M059J (cell line): ENCODE measurements around the gene ANKRD31. TPM values are rescaled to one million over a fixed set of nuclear protein-coding genes. Genes with fewer than 3 reads are reported as not detected.
A peak's percentile ranks its signal among the peaks of the same experiment; 100 is the strongest.
"Not testable (repeated sequence)": the region's sequence is repeated elsewhere in the genome, so short reads cannot be mapped to it uniquely, and the experiment has no call there.

ENCODE experiments used
- DNase-seq: peaks from one replicate; pipeline ENCODE4 v3.0.0-alpha.2; 2012; ENCODE audit warnings: low read depth
- total RNA-seq: library from RNA; depleted of rRNA; stranded (reverse); fragments of >200 nt; shearing (Covaris generic); gene quantifications from 2 replicates; pipeline ENCODE4 v1.2.3, GENCODE V29; 2014

The ANKRD31 gene
- total RNA-seq, 1 experiment from 2014 or later: not detected

DNA sequence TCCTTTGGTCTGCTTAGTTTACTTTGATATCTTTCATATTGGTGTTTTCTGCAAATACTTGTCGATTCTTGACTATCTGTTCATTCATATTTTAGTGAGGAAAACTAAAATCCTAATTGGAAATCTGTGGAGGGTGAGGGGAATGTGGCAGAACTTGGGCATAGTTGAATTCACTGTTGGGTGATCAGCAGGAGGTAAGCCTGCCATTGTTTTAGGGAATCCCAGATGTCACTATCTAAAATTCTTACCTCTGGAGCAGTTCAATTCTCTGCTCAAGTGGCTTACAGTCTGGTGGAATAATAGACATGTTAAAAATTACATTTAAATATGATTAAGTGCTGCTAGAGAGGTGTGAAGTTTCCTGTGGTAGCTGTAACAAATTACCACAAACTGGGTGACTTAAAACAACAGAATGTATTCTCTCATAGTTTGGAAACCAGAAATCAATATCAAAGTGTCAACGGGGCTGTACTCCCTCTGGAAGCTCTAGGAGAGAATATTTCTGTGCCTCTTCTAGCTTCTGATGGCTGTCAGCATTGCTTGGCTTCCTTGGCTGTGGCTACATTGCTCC, 94.0 kb downstream of the ANKRD31 start:
- DNase-seq: no peak

DNA sequence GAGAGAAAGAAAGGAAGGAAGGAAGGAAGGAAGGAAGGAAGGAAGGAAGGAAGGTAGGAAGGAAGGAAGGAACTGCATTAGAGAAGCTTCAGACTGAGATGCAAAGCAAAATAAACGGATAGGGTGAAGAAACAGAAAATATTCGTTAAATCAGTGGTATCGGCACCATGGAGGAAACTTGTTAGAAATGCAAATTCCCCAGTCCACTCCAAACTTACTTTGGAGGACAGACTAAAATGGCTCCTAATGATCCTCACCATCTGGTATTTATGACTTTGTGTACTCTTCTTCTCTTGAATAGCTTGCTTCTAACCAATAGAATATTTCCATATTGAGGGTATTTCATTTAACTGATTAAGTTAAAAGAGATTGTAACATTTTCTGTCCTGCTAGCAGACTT, 96.4 kb downstream of the ANKRD31 start:
- no peak for DNase-seq

DNA sequence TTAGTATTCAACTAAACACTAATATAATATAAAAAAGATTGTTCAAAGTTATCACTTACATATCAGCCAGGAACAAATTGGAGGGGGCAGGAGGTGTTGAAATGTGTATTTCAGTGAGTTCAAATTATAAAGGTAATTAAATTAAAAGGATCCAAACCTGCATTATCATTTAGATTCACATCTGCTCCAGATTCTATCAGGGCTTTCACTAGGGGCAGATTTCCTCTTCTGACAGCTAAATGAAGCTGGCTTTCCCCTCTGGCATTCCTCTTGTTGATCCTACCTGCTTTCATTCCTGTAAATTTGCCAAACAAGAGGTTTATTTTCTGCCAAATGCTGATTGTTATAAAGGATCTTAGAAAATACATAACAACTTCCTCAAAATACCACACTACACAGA, 98.0 kb downstream of the ANKRD31 start:
- no peak for DNase-seq

DNA sequence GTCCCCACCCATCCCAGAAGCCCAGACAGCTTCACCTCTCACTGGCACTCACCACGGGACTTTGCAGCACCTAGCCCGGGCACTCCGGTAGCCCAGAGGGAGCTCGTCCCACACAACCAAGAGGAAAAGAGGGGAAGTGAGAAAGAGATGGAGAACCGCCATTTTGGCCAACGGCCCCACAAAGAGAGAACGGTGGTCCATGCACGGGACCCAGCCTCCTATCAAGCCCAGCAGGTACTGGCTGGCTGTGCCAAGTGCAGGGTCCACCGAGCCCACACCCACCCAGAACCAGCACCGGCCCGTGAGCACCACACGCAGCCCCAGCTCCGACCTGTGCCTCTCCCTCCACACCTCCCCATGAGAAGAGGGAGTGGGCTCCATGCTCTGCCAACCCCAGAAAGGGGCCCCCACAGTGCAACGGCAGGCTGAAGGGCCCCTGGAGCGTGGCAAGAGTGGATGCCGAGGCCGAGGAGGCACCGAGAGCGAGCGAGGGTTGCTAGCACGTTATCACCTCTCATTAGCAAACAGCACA, 105.8 kb downstream of the ANKRD31 start:
- DNase-seq: no peak

DNA sequence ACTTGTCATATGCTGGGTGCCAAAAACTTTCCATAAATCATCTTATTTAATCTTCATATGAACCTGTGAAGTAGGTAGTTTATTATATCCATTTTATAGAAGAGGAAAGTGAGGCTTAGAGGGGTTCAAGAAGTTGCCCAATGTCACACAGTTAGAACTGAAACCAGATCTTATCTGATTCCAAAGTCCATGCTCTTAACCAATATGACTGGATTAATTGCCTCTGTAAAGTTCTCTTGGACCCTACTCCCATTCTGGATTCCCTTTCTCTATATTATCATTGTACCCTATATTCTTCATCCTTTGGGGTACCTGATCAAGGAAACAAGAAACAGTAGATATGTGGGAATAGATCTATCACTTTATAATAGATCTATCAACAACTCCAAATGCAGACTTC, 119.8 kb downstream of the ANKRD31 start:
- no peak for DNase-seq

DNA sequence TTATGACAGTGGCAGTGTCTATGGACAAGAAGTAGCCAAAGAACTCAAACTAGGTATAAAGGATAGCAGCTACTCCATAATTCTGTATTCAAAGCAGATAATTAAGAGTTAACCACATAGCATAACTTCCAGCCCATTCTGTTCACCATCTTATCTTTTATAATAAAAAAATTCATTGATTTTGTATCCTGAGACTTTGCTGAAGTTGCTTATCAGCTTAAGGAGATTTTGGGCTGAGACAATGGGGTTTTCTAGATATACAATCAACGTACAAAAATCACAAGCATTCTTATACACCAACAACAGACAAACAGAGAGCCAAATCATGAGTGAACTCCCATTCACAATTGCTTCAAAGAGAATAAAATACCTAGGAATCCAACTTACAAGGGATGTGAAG, 122.4 kb downstream of the ANKRD31 start:
- DNase-seq: peak; percentile 25

DNA sequence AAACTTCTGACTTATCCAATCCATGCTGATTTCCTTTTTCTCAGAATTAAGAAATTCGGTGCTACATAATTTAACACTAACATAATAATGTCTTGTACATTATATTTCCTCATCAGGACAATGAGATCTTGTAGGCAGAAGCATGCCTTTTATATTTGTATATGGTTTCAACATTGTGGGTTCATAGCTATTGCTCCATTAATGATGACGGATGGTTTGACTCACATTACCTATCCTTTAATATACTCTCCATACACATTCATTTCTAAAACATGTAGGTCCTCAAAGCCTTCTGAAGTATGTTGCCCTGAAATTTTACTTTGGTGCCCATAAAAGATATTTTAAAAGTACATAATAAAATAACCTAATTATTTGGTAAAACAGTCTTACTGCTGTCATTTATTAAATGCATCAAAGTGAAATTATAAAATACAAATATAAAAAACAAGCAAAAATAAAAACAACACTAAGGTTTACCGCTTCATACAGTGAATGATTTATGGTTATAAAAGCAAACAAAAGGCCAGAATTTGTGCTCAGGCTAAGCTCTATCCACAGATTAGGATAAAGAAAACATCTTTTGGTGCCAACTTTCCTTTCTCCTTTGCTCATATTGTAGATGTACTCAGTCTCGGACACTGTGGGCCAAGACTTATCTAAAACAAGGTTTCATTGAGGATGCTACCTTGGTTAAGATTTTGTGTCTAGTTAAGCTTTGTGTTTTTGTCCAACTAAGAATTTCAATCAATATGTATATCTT, 123.1 kb downstream of the ANKRD31 start:
- DNase-seq: no peak

DNA sequence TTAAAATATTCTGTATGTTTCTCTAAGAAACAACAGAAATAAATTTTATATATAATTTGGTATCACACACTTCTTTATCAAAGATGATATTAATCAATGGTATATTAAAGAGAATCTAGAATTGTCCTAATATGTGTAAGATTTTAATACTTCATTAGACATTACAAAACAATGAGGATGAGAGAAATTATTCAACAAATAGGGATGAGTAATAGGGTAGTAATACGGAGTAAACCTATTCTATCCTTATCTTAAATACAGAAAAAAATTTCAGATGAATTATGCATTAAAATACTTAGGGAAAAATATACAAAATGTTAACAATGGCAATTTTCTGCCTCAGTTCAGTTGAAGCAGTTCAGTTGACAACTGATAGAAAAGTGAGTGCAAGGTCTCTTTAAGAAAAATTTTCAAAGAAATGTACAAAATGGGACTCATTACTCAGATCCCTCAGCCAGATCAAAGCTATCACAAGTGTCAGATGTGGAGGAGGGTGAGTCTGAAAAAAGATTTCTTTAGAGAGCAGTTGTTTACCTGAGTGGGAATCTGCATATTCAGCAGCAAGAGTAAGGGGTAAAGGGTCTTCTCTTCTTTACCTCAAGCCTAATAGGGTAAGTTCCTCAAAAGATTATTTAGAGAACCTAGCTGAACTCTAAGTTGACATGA, 127.6 kb downstream of the ANKRD31 start:
- DNase-seq: no peak

DNA sequence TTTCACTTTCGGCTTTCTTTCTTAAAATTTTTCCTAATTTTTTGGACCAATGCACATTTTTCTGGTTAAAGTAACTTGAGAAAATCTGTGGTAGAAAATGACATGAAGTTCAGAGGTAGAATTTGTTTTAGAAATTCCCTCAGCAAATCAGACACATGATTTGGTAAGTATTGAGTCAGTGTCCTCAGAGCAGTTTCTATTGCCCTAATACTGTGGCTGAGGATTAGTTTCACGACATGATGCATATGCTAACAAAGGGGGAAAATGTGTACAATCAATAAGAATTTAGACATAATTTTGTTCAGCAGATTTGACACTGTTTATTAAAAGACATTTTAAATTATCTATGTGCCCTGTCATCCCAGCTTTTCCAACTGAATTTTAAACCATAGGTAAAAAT, 128.2 kb downstream of the ANKRD31 start:
- no peak for DNase-seq

DNA sequence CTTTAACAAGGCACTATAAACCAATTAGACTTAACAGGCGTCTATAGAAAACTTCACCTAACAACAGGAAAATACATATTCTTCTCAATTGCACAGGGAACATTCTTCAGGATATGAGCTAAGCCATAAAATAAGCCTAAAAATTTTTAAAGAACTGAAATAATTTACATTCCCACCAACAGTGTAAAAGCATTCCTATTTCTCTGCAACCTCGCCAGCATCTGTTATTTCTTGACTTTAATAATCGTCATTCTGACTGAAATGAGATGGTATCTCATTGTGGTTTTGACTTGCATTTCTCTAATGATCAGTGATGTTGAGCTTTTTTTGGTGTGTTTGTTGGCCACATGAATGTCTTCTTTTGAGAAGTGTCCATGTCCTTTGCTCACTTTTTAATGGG, 140.7 kb downstream of the ANKRD31 start:
- peak; percentile 60 for DNase-seq

DNA sequence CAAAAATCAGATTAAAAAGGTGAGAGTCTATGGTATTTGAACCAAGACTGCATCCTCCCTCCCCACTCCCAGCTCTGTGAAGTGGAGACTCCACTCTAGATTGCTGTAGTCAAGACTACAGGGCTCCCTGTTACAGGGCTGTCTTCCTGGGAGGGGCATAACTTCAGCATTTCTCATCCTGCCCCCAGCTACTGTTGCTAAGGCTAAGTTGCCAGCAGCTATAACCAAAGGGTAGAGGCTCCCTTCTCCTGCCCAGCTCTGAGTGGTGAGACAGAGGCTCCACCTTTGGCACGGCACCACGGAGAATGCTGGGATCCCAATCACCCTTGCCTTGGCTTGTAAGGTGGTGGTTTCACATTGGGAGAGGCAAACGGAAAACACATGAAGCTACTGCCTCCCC, 145.1 kb downstream of the ANKRD31 start:
- DNase-seq: peak; percentile 90

DNA sequence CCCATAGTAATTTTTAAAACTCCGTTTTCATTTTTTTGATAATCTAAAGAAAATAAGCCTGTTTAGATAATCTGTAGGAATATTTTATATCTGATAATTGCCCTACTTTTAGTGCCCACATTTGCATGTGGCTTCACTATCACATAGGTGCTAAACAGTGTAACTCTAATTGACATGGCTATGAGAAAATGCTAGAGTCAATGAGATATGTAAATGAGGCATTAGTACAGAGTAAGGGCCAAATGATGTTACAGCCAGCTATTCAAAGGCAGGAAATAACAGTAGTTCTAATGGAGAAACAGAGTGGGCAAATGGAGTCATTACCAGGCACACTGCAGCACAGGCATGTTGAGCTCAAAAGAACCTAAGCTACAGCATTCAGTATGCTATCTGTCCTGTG, 147.0 kb downstream of the ANKRD31 start:
- no peak for DNase-seq

DNA sequence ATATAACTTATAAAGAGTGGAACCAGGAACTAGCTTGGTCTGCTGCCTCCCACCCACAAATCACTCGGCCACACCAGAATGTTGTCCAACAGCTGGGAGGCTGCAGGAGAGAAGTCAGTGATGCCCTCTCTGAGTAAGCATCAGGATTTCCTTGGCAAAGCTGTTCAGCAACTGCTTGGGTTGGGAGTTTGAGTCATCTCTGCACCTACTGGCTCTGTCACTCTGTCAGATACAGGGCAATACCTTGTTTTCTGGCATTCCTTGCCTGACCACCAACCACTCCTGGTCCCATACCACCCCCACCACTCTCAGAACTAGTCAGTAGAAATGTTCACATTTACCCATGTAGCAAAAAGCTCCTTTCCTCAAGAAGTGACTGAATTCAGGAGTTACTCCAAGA, 147.5 kb downstream of the ANKRD31 start:
- peak; percentile 49 for DNase-seq

DNA sequence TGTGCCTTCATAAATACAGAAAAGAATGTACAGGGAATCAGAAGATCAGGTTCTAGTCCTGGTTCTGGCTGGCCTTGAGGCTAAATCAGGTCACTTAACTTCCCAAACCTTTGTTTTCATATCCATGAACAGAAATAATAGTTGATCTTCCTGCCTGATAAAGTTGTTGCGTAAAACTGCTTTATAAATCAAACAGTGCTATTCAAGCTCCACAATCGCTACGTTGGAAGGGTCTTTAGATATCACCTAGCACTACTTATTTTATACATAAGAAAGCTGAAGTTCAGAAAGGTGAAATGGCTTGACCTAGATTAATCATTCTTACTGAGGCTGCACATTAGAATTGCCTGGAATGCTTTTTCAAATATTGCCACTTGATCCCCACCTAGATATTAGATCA, 148.0 kb downstream of the ANKRD31 start:
- no peak for DNase-seq

DNA sequence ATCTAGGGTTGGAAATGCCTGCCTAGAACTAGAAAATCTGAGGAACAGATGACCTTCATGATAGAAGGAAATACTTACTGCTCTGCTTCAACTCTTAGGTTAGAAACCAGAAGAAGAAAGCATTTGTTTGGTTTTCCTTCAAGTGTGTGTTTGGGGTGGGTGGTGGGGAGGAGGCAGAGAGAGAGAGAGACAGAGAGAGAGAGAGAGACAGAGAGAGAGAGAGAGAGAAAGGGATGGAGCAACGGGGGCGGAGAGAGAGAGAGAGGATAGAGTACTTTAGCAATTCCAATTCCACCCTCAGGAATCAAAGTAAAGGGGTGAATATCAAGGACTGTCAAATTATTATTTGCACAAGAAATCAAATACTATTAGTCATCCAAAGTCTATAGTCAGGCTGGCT, 155.2 kb downstream of the ANKRD31 start:
- no peak for DNase-seq

DNA sequence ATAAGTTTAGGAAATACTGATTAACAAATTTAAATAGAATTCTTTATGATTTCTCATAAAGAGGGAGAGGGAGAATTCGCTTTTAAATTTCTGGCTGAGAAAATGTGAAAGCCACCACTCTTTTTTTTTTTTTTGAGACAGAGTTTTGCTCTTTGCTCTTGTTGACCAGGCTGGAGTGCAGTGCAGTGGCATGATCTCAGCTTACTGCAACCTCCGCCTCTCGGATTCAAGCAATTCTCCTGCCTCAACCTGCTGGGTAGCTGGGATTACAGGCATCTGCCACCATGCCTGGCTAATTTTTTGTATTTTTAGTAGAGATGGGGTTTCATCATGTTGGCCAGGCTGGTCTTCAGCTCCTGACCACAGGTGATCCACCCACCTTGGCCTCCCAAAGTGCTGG, 157.3 kb downstream of the ANKRD31 start:
- not testable (repeated sequence) for DNase-seq

DNA sequence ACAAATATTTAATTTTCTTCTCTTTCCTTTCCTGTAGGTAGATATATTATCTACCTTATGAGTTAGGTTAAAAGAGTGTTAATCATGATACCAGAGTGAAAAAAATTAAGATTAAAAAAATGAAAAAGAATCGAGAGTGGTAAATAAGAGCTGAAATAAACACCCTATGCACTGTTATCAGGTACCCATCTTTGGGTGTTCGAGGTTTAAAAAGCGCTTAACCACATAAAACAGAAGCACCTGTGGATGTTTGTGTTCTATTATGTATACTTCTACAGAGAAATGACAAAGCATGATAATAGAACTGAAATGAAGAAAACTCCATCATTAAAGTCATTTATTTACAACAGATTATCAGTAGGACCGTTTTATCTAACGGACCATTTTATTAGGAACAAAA, 158.7 kb downstream of the ANKRD31 start:
- no peak for DNase-seq

DNA sequence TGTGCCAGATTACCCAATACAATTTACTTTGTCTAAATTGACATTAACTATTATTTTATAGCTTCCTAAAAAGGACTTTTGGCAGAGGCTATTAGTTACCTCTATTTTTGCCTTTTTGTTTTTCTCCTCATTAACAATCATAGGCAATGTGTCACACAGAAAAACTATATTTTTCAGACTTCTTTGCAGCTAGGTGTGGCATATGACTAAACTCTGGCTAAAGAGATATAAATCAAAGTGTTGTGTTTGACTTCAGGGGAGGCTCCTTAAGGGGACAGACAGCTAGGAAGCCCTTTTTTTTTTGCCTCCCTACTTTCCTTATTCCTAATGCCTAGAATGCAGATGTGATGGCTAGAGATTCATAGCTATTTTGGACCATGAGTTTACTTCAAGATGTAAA, 164.6 kb downstream of the ANKRD31 start:
- no peak for DNase-seq

DNA sequence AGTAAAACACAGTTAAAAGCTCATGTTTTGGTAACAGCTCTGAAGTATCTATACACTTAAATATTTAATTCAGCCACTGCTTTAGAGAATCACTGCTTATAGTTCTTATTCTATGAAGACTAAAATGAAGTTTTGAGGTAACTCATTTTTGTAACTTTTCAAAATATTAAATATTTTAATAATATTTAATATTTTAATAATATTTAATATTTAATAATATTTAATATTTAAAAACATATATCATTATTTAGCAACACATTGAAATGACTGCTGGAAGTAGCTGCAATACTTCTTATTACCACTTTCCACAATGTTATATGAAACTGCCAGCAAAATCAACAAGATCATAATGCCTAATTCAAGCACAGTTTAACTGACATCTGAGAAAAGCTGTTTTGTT, 165.6 kb downstream of the ANKRD31 start:
- DNase-seq: no peak

DNA sequence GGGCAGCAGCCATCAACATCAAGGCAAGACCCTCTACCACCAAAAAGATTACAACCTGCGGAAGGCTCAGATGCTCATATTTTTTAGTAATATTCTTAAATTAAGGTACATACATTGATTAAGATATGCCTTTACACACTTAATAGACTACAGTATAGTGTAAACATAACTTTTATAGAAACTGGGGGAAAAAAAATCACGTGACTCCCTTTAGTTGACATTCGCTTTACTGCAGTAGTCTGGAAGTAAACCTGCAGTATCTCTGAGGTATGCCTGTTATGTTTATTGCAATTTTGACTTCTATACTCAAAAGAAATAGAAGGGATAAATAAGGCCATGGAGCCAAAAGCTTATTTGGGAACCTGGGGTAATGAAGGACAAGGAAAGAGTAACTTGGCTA, 169.2 kb downstream of the ANKRD31 start:
- DNase-seq: no peak

DNA sequence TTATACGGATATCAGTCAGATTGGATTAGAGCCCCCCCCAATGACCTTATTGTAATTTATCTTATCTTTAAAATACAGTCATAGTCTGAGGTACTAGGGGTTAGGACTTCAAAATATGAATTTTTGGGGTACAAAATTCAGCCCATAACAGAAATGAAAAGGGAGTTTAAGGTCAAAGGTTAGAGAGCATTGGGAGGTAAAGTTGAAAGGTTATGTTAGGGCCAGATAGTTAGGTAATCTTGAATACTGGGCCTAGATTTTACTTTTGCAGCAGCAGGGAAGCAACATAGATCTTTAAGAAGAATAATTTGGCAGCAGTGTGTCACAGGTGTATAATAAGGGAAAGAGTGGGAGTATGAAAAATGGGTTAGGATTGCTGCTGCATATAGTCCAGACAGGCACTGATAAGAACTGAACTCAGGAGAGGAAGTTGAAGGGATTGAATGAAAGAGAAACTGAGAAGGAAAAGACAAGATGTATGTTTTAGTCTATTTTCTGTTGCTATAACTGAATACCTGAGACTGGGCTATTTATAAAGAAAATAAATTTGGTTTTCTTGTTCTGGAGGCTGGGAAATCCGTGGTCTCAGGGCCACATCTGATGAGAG, 173.7 kb downstream of the ANKRD31 start:
- no peak for DNase-seq

DNA sequence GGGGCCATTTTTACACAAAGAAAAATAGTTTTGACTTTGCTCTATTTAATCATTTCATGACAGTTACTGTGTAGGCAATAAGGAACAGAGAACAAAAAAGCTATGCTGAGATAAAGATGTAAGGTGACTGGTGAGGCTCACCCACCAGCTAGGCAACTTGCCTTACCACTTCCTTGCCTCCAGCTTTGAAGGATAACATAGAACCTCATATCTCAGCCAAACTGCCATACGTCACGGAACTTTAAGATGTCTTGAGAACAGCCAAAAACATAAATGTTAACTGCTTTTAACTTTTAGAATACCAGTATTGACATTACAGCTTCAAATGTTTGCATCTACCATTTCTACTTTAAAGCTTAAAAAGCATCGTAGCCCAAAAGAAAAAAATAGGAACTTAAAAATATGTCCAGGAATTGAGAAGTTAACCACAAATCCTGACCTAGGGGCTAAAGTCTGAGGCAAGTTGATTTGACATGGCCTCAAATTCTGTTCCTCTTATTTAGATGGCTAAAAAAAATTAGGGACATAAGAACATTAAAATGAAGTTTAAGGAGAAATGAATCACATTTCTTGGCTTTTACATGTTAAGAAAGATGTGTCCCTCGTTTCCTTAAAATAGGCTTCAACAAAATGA, 176.6 kb downstream of the ANKRD31 start:
- DNase-seq: no peak
